CD14-positive monocyte (primary cell): ENCODE data around the gene IL36RN. TPM values are rescaled to one million over a fixed set of nuclear protein-coding genes. Genes with fewer than 3 reads are reported as not detected.

Experiments
- DNase-seq, 3 donors: peaks; one replicate each; pipeline ENCODE4 v3.0.0-alpha.2; 2011 to 2022
- H2AFZ ChIP-seq: 2 replicates; pipeline ENCODE4 v1.6.0; 2012; ENCODE audit warnings: mild to moderate bottlenecking, low read depth, low read length, inconsistent platforms; ENCODE audit not compliant: insufficient read depth, poor library complexity, severe bottlenecking
- H3K27ac ChIP-seq, 2 donors: 1 replicate in 1 of 2; 2 replicates in 1 of 2; pipeline ENCODE4 v1.5.1; 2012 to 2013; ENCODE audit warnings: low read length in 2 of 2, control low read depth in 1 of 2, inconsistent platforms in 1 of 2, low read depth in 1 of 2, mild to moderate bottlenecking in 1 of 2
- H3K27me3 ChIP-seq, 2 donors: one replicate each; pipeline versions ENCODE4 v1.6.0 to v1.6.1; 2011 to 2013; ENCODE audit warnings: low read length in 2 of 2; ENCODE audit not compliant: control insufficient read depth in 2 of 2, insufficient read depth in 2 of 2
- H3K36me3 ChIP-seq, 2 donors: replicated peaks in 1 of 2; 1 replicate in 1 of 2; 2 replicates in 1 of 2; pipeline versions ENCODE4 v1.5.1 to v1.6.1; 2012 to 2013; ENCODE audit warnings: low read length in 2 of 2, control low read depth in 1 of 2, inconsistent platforms in 1 of 2, mild to moderate bottlenecking in 1 of 2; ENCODE audit not compliant: insufficient read depth in 2 of 2, control insufficient read depth in 1 of 2
- H3K4me1 ChIP-seq, 2 donors: 1 replicate in 1 of 2; 2 replicates in 1 of 2; pipeline versions ENCODE4 v1.5.1 to v1.6.1; 2012 to 2013; ENCODE audit warnings: low read length in 2 of 2, control low read depth in 1 of 2, inconsistent platforms in 1 of 2, mild to moderate bottlenecking in 1 of 2, moderate library complexity in 1 of 2; ENCODE audit not compliant: insufficient read depth in 2 of 2, control insufficient read depth in 1 of 2
- H3K4me2 ChIP-seq: replicated peaks from 2 replicates; pipeline ENCODE3; 2012; ENCODE audit warnings: low read length, moderate library complexity, mild to moderate bottlenecking; ENCODE audit not compliant: poor library complexity, severe bottlenecking; ENCODE audit errors: extremely low read depth
- H3K4me3 ChIP-seq, 3 experiments: fragments of 200-600 bp in 1 of 3; sonication (generic) in 1 of 3; replicated peaks in 1 of 3; 1 replicate in 2 of 3; 2 replicates in 1 of 3; pipeline ENCODE4 v1.5.1; 2011 to 2013; ENCODE audit warnings: low read length in 3 of 3, mild to moderate bottlenecking in 3 of 3, control low read depth in 2 of 3, low read depth in 2 of 3, inconsistent platforms in 1 of 3, moderate library complexity in 1 of 3
- H3K79me2 ChIP-seq: 2 replicates; pipeline ENCODE4 v1.6.0; 2012; ENCODE audit warnings: mild to moderate bottlenecking, control low read depth, inconsistent platforms, low read length, moderate library complexity; ENCODE audit not compliant: insufficient read depth
- H3K9ac ChIP-seq: 2 replicates; pipeline ENCODE4 v1.6.0; 2017; ENCODE audit warnings: low read length, mild to moderate bottlenecking; ENCODE audit not compliant: insufficient read depth, poor library complexity, severe bottlenecking
- H3K9me3 ChIP-seq, 2 donors: replicated peaks in 1 of 2; 1 replicate in 1 of 2; 2 replicates in 1 of 2; pipeline versions ENCODE4 v1.5.1 to v1.6.1; 2012 to 2013; ENCODE audit warnings: low read length in 2 of 2, control low read depth in 1 of 2; ENCODE audit not compliant: control insufficient read depth in 1 of 2, insufficient read depth in 1 of 2
- H4K20me1 ChIP-seq: 2 replicates; pipeline ENCODE4 v1.6.0; 2012; ENCODE audit warnings: mild to moderate bottlenecking, low read length, control low read depth, moderate library complexity; ENCODE audit not compliant: insufficient read depth
- H3K27ac Mint-ChIP-seq, 7 donors: one replicate each; pipeline ENCODE4 v1.8.0; 2020; ENCODE audit warnings: mild to moderate bottlenecking in 7 of 7, mixed read lengths in 7 of 7, moderate library complexity in 6 of 7, inconsistent platforms in 2 of 7
- H3K27me3 Mint-ChIP-seq, 3 donors: one replicate each; pipeline ENCODE4 v1.8.0; 2021 to 2022; ENCODE audit warnings: low read depth in 3 of 3, mild to moderate bottlenecking in 3 of 3, mixed read lengths in 3 of 3, moderate library complexity in 3 of 3, inconsistent platforms in 1 of 3
- H3K36me3 Mint-ChIP-seq, 2 donors: one replicate each; pipeline ENCODE4 v1.8.0; 2020; ENCODE audit warnings: mixed read lengths in 2 of 2, inconsistent platforms in 1 of 2, mild to moderate bottlenecking in 1 of 2
- H3K4me1 Mint-ChIP-seq: one replicate; pipeline ENCODE4 v1.8.0; 2020; ENCODE audit warnings: mild to moderate bottlenecking, mixed read lengths
- H3K4me3 Mint-ChIP-seq, 2 donors: one replicate each; pipeline ENCODE4 v1.8.0; 2020; ENCODE audit warnings: mild to moderate bottlenecking in 2 of 2, mixed read lengths in 2 of 2, moderate library complexity in 1 of 2
- H3K9me3 Mint-ChIP-seq, 7 donors: one replicate each; pipeline ENCODE4 v1.8.0; 2020 to 2022; ENCODE audit warnings: mixed read lengths in 7 of 7, mild to moderate bottlenecking in 6 of 7, moderate library complexity in 6 of 7, inconsistent platforms in 2 of 7
- WGBS: methylation state at CpG from one replicate; pipeline ENCODE4 v1.1.5; 2013; ENCODE audit warnings: missing lambda C conversion rate; ENCODE audit not compliant: insufficient coverage; 5-methylcytosine and 5-hydroxymethylcytosine counted together
- intact Hi-C, 2 donors: fragments of 100-400 bp; cut with micrococcal nuclease; formaldehyde crosslinking; loops; one replicate each; pipeline versions ENCODE4 v1.15.0 to v1.15.1; 2023
- polyA plus RNA-seq, 3 donors: library from polyadenylated mRNA; depleted of rRNA in 1 of 3; unstranded in 2 of 3; stranded (reverse) in 1 of 3; fragments of 300-500 nt in 2 of 3; fragments of >200 nt in 1 of 3; fragmentation: Illumina TruSeq in 2 of 3; gene quantifications; 1 replicate in 2 of 3; 2 replicates in 1 of 3; pipeline ENCODE4 v1.2.3, GENCODE V29; 2012 to 2021
- TF ChIP-seq, protein P1 (sequence below): fragments of 200-600 bp; IDR thresholded peaks from one replicate; pipeline ENCODE4 v1.8.0; 2022; ENCODE audit warnings: antibody characterized with exemption, mild to moderate bottlenecking

IL36RN gene
- polyA plus RNA-seq, 3 donors: not detected

DNA sequence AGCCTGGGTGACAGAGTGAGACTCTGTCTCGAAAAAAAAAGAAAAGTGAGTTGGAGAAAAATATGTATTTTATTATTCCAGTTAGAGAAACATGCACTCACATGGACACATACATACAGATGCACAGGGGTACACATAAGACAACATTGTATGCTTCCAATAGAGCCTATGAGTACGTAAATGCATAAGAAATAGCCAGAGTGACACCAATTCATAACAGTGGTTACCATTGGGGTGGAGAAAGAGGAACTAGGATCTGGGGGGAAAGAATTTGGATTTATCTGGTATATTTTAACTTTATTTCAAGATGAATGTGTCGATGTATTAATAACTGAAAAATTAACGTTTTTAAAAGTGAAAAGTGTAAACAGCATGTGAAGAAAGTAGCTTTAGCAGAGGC lies 37.7 kb upstream of the IL36RN start:
- Histone ChIP-seq H4K20me1 (no peaks in the 10 kb centered on the region), H3K27ac (no peak overlapping the region), H3K4me3 (no peak overlapping the region), H3K4me1 (no peaks in the 10 kb centered on the region), H3K27me3 (peaks cover 0 to 10% of the 10 kb centered on the region in 2 donors), H2AFZ (no peak overlapping the region), H3K9me3 (no peaks in the 10 kb centered on the region), H3K9ac (no peak overlapping the region), H3K4me2 (no peak overlapping the region), H3K36me3 (no peaks in the 10 kb centered on the region), H3K79me2 (no peaks in the 10 kb centered on the region)
- WGBS: 46% methylated on average over 2 of the region's 4 CpGs
- intact Hi-C loops: no loop called here
- H3K9me3 Mint-ChIP-seq: peaks cover 2 to 13% (median 4%) of the 10 kb centered on the region in 7 donors
- TF ChIP-seq, protein P1, sequence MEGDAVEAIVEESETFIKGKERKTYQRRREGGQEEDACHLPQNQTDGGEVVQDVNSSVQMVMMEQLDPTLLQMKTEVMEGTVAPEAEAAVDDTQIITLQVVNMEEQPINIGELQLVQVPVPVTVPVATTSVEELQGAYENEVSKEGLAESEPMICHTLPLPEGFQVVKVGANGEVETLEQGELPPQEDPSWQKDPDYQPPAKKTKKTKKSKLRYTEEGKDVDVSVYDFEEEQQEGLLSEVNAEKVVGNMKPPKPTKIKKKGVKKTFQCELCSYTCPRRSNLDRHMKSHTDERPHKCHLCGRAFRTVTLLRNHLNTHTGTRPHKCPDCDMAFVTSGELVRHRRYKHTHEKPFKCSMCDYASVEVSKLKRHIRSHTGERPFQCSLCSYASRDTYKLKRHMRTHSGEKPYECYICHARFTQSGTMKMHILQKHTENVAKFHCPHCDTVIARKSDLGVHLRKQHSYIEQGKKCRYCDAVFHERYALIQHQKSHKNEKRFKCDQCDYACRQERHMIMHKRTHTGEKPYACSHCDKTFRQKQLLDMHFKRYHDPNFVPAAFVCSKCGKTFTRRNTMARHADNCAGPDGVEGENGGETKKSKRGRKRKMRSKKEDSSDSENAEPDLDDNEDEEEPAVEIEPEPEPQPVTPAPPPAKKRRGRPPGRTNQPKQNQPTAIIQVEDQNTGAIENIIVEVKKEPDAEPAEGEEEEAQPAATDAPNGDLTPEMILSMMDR: no peak
- H3K4me3 Mint-ChIP-seq: no peak overlapping the region
- H3K27me3 Mint-ChIP-seq: peaks cover 3 to 11% (median 4%) of the 10 kb centered on the region in 3 donors
- DNase-seq: no peak
- no peak overlapping the region for H3K27ac Mint-ChIP-seq
- peaks cover 8% of the 10 kb centered on the region for H3K4me1 Mint-ChIP-seq
- no peaks in the 10 kb centered on the region for H3K36me3 Mint-ChIP-seq

DNA sequence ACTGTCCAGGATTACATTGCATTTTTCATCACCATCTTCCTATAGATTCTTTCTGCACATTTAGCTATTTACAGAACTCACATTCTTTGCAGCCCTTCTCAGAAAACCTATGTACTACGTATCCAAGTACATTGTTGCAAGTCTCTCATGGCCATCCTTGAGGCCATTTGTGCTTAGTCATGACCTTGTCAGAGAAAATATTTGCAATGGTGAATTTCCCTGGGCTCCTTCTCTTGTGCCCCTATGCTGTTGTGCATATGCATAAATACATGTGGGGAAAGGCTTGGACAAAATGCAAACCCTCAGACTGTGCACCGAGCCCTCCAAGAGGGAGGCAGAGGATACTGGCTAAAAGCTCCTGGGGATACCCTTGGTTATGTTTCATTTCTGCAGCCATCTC lies 34.2 kb upstream of the IL36RN start:
- Mint-ChIP-seq H3K4me3 (no peak overlapping the region), H3K27ac (no peak overlapping the region), H3K4me1 (peaks cover 8% of the 10 kb centered on the region), H3K36me3 (no peaks in the 10 kb centered on the region), H3K9me3 (peaks cover 0 to 2% (median under 1%) of the 10 kb centered on the region in 7 donors), H3K27me3 (peaks cover 13 to 24% (median 20%) of the 10 kb centered on the region in 3 donors)
- Histone ChIP-seq H3K36me3 (no peaks in the 10 kb centered on the region), H3K4me1 (no peaks in the 10 kb centered on the region), H3K27ac (no peak overlapping the region), H4K20me1 (no peaks in the 10 kb centered on the region), H2AFZ (no peak overlapping the region), H3K4me3 (no peak overlapping the region), H3K27me3 (peaks cover 5 to 17% of the 10 kb centered on the region in 2 donors), H3K79me2 (no peaks in the 10 kb centered on the region), H3K9me3 (no peaks in the 10 kb centered on the region), H3K9ac (no peak overlapping the region), H3K4me2 (no peak overlapping the region)
- TF ChIP-seq, protein P1: no peak
- WGBS: 100% methylated on average over 1 of the region's 2 CpGs
- intact Hi-C loops: no loop called here
- no peak for DNase-seq
